SIG-M5 treated with dmso at 0.1 percent for 504 hours (cell line): ENCODE data around the gene AGBL1.
"Not testable (repeated sequence)": the region's sequence is repeated elsewhere in the genome, so short reads cannot be mapped to it uniquely, and the experiment has no call there.

Experiments used
- DNase-seq: peaks from one replicate; lab custom pipeline; 2025; ENCODE audit not compliant: unreplicated experiment; lab: John Stamatoyannopoulos, UW

AGBL1 gene

GRCh38 chr15:87032295-87032694 is 952.6 kb downstream of the AGBL1 start:
- DNase-seq: no peak

DNA sequence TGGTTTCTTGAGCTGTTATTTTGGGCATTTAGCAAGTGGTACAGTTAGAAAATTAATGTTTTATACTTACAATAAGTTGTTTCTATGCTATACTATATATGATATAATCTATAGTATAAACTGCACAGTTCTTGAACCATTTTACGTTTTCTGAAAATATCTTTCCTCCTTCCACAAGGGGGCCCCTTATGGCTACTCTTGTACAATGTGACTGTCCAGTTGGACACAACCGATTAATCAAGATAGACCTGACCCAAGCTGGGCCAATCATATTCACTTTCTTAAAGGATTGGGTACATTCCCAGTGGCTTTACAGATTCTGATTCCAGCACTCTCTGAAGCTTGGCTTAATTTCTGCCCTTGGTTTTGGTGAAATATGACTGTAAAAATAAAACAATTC is 953.4 kb downstream of the AGBL1 start:
- no peak for DNase-seq

- no peak for DNase-seq
Measured at GRCh38 chr15:87034886-87035285, 955.2 kb downstream of the AGBL1 start.

DNA sequence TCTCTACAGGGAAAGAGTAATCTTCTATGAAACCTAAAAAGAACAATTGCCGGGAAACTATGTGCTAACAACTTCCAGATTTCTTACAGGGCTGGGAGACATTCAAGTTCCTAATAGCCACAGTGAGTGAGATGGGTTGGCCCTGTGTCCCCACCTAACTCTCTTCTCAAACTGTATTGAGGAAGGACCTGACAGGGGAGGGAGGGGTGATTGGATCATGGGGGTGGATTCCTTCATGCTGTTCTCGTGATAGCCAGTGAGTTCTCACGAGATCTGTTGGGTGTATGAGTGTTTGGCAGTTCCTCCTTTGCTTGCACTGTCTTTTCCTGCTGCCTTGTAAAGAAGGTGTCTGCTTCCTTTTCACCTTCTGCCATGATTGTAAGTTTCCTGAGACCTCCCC is 958.7 kb downstream of the AGBL1 start:
- no peak for DNase-seq

DNA sequence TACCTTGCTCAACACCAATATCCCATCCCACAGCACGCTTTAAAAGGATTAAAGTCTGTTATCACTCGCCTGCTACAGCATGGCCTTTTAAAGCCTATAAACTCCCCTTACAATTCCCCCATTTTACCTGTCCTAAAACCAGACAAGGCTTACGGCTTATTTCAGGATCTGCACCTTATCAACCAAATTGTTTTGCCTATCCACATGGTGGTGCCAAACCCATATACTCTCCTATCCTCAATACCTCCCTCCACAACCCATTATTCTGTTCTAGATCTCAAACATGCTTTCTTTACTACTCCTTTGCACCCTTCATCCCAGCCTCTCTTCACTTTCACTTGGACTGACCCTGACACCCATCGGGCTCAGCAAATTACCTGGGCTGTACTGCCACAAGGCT is 962.9 kb downstream of the AGBL1 start:
- DNase-seq: not testable (repeated sequence)

GRCh38 chr15:87045746-87046145 is 966.1 kb downstream of the AGBL1 start:
- DNase-seq: peak; percentile 14

DNA sequence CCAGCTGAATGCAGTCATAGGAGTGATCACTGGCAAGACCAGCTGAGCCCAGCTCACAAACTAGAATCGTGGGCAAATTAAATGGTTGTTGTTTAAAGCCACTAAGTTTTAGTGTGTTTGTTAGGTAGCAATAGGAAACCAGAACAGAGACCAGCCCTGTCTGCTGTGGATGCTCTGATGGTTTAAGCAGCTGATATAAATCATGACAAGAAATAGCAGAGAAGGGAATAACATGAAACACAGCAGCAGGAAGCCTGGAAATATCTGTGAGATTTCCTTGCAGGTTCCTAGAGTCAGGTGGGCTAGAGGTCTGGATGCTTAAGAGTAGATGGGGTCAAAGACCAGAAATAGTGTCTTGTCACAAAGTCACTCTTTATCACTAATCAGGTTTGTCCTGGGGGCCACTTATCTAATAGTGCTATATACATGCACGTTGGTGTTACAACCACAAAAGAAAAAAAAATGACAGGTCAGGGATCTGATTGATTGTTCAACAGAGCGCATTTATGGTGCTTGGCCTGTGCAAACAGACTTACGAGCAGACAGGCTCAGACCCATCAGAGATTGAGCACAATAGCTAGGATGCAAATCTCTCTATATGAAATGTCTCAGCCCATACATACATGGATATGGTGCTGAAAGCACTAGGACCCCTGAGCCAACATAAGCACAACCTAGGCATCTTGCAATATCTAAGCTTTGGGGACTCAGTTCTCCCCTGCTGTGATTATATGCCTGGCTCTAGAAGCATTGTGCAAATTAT is 967.7 kb downstream of the AGBL1 start:
- DNase-seq: no peak
